GM23338 (cell line): Measurements from ENCODE around the gene APOH. TPM values are rescaled to one million over a fixed set of nuclear protein-coding genes. Genes with fewer than 3 reads are reported as not detected.

Experiments used
- polyA plus RNA-seq: library from polyadenylated mRNA; unstranded; fragments of >200 nt; fragmentation: Nextera tagmentation; extraction: Ambion mirVana; gene quantifications from 2 replicates; pipeline ENCODE4 v1.2.1, GENCODE V29; 2016
- small RNA-seq: library from RNA; depleted of rRNA; stranded (forward); fragments of <200 nt; gene quantifications from one replicate; pipeline ENCODE3, GENCODE V24; 2014; ENCODE audit warnings: low replicate concordance
- total RNA-seq: library from RNA; depleted of rRNA; stranded (reverse); fragments of >200 nt; shearing (Covaris generic); gene quantifications from 2 replicates; pipeline ENCODE4 v1.2.3, GENCODE V29; 2014; rRNA removed

APOH gene
- total and polyA plus RNA-seq, 2 experiments from 2014 or later, result not detected

Small RNA genes lying within 50 kb of the gene (small RNA-seq; reads per million reads assigned to genes)
- 0.22 reads per million for gene RNA5SP444

Other genes starting within 250 kb of the APOH start
- 3.7 and 4.0 TPM in 2 replicates for gene CEP112, start 37.3 kb downstream of the APOH start, total RNA-seq
- gene CEP112, start 37.3 kb downstream of the APOH start, polyA plus RNA-seq, result 2.6 and 4.3 TPM in 2 replicates
- gene PRKCA, start 73.2 kb upstream of the APOH start, total RNA-seq, result 24.5 and 35.4 TPM in 2 replicates
- 6.4 and 10.9 TPM in 2 replicates for gene PRKCA, start 73.2 kb upstream of the APOH start, polyA plus RNA-seq